Esophagus squamous epithelium (tissue), 5 donors: ENCODE data around the gene OTULINL. TPM values are rescaled to one million over a fixed set of nuclear protein-coding genes. Genes with fewer than 3 reads are reported as not detected.

Source experiments
- DNase-seq: peaks from one replicate; lab custom pipeline; 2025; lab: John Stamatoyannopoulos, UW
- H3K27ac ChIP-seq, 4 donors: fragments of 200-600 bp; sonication (generic); one replicate each; pipeline ENCODE4 v1.5.1; 2016 to 2019; ENCODE audit warnings: mild to moderate bottlenecking in 1 of 4
- H3K27me3 ChIP-seq, 4 donors: fragments of 200-600 bp; sonication (generic); 1 replicate in 3 of 4; 2 replicates in 1 of 4; pipeline versions ENCODE4 v1.5.1 to v1.6.0; 2017 to 2021; ENCODE audit warnings: antibody characterized with exemption in 1 of 4
- H3K36me3 ChIP-seq, 3 donors: fragments of 200-600 bp; sonication (generic); one replicate each; pipeline ENCODE4 v1.5.1; 2016 to 2019
- H3K4me1 ChIP-seq, 3 donors: fragments of 200-600 bp; sonication (generic); one replicate each; pipeline ENCODE4 v1.5.1; 2017 to 2019
- H3K4me3 ChIP-seq, 4 donors: fragments of 200-600 bp; sonication (generic); 1 replicate in 3 of 4; 2 replicates in 1 of 4; pipeline ENCODE4 v1.5.1; 2016 to 2019; ENCODE audit warnings: mild to moderate bottlenecking in 2 of 4, moderate library complexity in 1 of 4
- H3K9me3 ChIP-seq, 3 donors: fragments of 200-600 bp; sonication (generic); one replicate each; pipeline ENCODE4 v1.5.1; 2016 to 2019
- POLR2A ChIP-seq, 4 donors: fragments of 450-650 bp; IDR thresholded peaks; one replicate each; pipeline ENCODE4 v1.6.1; 2017; ENCODE audit warnings: antibody characterized with exemption in 4 of 4, mild to moderate bottlenecking in 4 of 4, moderate library complexity in 3 of 4
- WGBS, 2 donors: methylation state at CpG; one replicate each; pipeline ENCODE4 v1.1.5; 2018; 5-methylcytosine and 5-hydroxymethylcytosine counted together
- intact Hi-C: fragments of 100-400 bp; cut with DNase I; formaldehyde crosslinking; loops from one replicate; pipeline ENCODE4 v1.15.0; 2022
- total RNA-seq, 4 donors: library from RNA; depleted of rRNA; stranded (reverse); fragments of >200 nt; gene quantifications; one replicate each; pipeline ENCODE4 v1.1.0, GENCODE V29; 2016
- TF ChIP-seq, protein P1 (sequence below), 6 experiments: fragments of 450-650 bp in 4 of 6; fragments of 200-600 bp in 2 of 6; sonication (generic) in 2 of 6; IDR thresholded peaks; one replicate each; pipeline ENCODE4 v1.5.1; 2016 to 2019; ENCODE audit warnings: antibody characterized with exemption in 6 of 6, mild to moderate bottlenecking in 4 of 6, moderate library complexity in 4 of 6
- donor health status: DM: yes; HTN: yes; CAD: no.

Gene OTULINL
- total RNA-seq, 4 donors from 2014 or later, result 0.79 to 17.1 (median 4.5) TPM

DNA sequence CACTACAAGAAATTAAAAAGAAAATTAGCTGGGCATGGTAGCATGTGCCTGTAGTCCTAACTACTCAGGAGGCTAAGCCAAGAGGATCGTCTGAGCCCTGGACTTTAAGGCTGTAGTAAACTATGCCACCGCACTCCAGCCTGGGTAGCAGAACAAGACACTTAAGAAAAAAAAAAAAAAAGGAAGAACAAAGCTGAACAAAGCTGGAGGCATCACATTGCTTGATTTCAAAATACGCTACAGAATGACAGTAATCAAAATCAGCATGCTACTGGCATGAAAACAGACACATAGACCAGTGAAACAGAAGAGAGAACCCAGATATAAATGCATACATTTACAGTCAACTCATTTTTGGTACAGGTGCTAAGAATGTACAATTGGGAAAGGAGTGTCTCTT, 68.5 kb downstream of the OTULINL start:
- TF ChIP-seq, protein P1, sequence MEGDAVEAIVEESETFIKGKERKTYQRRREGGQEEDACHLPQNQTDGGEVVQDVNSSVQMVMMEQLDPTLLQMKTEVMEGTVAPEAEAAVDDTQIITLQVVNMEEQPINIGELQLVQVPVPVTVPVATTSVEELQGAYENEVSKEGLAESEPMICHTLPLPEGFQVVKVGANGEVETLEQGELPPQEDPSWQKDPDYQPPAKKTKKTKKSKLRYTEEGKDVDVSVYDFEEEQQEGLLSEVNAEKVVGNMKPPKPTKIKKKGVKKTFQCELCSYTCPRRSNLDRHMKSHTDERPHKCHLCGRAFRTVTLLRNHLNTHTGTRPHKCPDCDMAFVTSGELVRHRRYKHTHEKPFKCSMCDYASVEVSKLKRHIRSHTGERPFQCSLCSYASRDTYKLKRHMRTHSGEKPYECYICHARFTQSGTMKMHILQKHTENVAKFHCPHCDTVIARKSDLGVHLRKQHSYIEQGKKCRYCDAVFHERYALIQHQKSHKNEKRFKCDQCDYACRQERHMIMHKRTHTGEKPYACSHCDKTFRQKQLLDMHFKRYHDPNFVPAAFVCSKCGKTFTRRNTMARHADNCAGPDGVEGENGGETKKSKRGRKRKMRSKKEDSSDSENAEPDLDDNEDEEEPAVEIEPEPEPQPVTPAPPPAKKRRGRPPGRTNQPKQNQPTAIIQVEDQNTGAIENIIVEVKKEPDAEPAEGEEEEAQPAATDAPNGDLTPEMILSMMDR (IDR thresholded peaks at IDR 0.05), result no peak
- TF ChIP-seq POLR2A (IDR thresholded peaks at IDR 0.05), result no peak
- WGBS, 2 donors, result 79 to 84% methylated on average over 3 of the region's 3 CpGs
- Histone ChIP-seq H3K27ac (no peak overlapping the region), H3K27me3 (peaks cover 0 to 9% (median 0%) of the 10 kb centered on the region in 4 donors), H3K4me3 (no peak overlapping the region), H3K4me1 (peaks cover 0 to 1% (median 0%) of the 10 kb centered on the region in 3 donors), H3K36me3 (no peaks in the 10 kb centered on the region), H3K9me3 (no peaks in the 10 kb centered on the region)
- DNase-seq, result no peak
- intact Hi-C loops, result no loop called here

DNA sequence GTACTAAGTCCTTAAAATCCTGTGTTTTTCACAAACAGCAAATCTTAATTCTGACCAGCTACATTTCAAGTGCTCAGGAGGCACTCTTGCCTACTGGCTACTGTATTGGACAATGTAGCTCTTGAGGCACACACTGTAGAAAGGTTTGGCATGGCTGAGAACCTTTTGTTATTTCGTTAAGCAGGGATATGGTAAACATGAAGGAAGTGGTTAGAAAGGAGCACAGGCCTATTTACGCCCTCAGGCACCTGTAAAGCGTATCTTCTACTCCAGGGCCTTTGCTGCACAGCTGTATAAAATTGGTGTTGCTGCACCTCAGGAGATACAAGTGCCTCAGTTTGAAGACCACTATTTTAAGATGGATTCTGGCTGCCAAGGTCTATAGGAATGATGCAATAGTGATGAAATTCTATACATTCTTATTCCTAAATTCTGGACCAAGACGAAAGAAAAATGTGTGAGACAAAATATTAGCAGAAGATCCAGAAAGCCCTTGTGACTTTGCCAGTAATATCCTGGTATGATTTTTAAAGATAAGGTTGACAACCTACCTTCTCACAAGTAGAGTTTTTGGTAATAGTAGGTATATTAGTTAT, 73.7 kb downstream of the OTULINL start:
- no peak for TF ChIP-seq POLR2A (IDR thresholded peaks at IDR 0.05)
- TF ChIP-seq, protein P1 (IDR thresholded peaks at IDR 0.05), result no peak
- Histone ChIP-seq H3K36me3 (no peaks in the 10 kb centered on the region), H3K27me3 (no peaks in the 10 kb centered on the region), H3K4me1 (peaks cover 0 to 13% (median 6%) of the 10 kb centered on the region in 3 donors), H3K27ac (no peak overlapping the region), H3K4me3 (no peak overlapping the region), H3K9me3 (no peaks in the 10 kb centered on the region)
- intact Hi-C loops, result no loop called here
- 31 to 39% methylated on average over 4 of the region's 4 CpGs for WGBS, 2 donors
- DNase-seq, result no peak

DNA sequence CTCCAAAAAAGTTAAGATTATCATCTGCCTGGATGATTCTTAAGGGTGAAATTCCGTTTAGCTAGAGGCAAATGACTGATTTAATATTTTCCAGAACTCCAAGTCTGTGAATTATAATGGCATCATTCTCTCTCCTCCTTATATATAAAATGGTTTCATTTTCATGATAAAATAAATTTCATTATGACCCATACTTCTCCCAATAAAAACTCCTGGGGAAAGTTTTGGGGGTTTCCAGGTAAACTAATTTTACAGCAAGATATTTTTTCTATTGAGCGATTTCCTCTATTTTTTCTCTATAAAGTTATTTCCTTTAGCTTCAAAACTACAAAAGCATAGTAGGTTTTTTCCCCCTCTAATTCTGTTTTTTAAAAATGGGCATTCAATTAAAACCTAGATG, 75.3 kb downstream of the OTULINL start:
- H3K36me3 ChIP-seq, result no peaks in the 10 kb centered on the region
- no peak overlapping the region for H3K27ac ChIP-seq
- DNase-seq, result no peak
- 40 to 42% methylated on average over 2 of the region's 2 CpGs for WGBS, 2 donors
- no peak overlapping the region for H3K4me3 ChIP-seq
- no peaks in the 10 kb centered on the region for H3K27me3 ChIP-seq
- intact Hi-C loops, result no loop called here
- H3K4me1 ChIP-seq, result peaks cover 8 to 30% (median 16%) of the 10 kb centered on the region in 3 donors
- no peaks in the 10 kb centered on the region for H3K9me3 ChIP-seq
- TF ChIP-seq, protein P1 (IDR thresholded peaks at IDR 0.05), result no peak
- TF ChIP-seq POLR2A (IDR thresholded peaks at IDR 0.05), result no peak

GRCh38 chr5:14659821-14660607, 78.4 kb downstream of the OTULINL start:
- H3K27me3 ChIP-seq, result no peaks in the 10 kb centered on the region
- 48 to 66% methylated on average over 3 of the region's 3 CpGs for WGBS, 2 donors

More at GRCh38 chr5:14659821-14660607, 78.4 kb downstream of the OTULINL start:
- no peak for DNase-seq
- Histone ChIP-seq H3K4me1 (peaks cover 12 to 49% (median 25%) of the 10 kb centered on the region in 3 donors), H3K27ac (peak overlapping the region in 3 of 4 donors; percentile 45 to 76 (median 68)), H3K36me3 (no peaks in the 10 kb centered on the region), H3K9me3 (no peaks in the 10 kb centered on the region), H3K4me3 (no peak overlapping the region)
- TF ChIP-seq, protein P1 (IDR thresholded peaks at IDR 0.05), result no peak
- TF ChIP-seq POLR2A (IDR thresholded peaks at IDR 0.05), result no peak
- intact Hi-C loops, result no loop called here
